Measurements from ENCODE around the gene CMTM7. TPM values are rescaled to one million over a fixed set of nuclear protein-coding genes. Genes with fewer than 3 reads are reported as not detected.

Gene CMTM7
- total RNA-seq, 3 donors from 2014 or later, result 3.6 to 5.1 (median 4.8) TPM

GRCh38 chr3:32423534-32423933 is 31.9 kb downstream of the CMTM7 start:
- DNase-seq, result no peak
- Histone ChIP-seq H3K36me3 (ENCODE audit: low read depth) (no peaks in the 10 kb centered on the region), H3K4me3 (no peak overlapping the region), H3K9me3 (no peaks in the 10 kb centered on the region), H3K4me1 (ENCODE audit: low read depth) (peaks cover 27% of the 10 kb centered on the region)
- no peak for TF ChIP-seq CTCF (IDR thresholded peaks at IDR 0.05)
- peak; percentile 10 for ATAC-seq
- intact Hi-C loops (cut with DNase I, micrococcal nuclease), result no loop called here

GRCh38 chr3:32423956-32424557 is 32.4 kb downstream of the CMTM7 start:
- H3K9me3 ChIP-seq, result no peaks in the 10 kb centered on the region
- no peaks in the 10 kb centered on the region for H3K36me3 ChIP-seq (ENCODE audit: low read depth)
- ATAC-seq (peak; percentile 16), DNase-seq (no peak)
- peaks cover 27% of the 10 kb centered on the region for H3K4me1 ChIP-seq (ENCODE audit: low read depth)
- intact Hi-C loops (cut with DNase I, micrococcal nuclease), result no loop called here
- H3K4me3 ChIP-seq, result no peak overlapping the region
- TF ChIP-seq CTCF (IDR thresholded peaks at IDR 0.05), result no peak

- TF ChIP-seq CTCF (IDR thresholded peaks at IDR 0.05), result no peak
- H3K4me3 ChIP-seq, result no peak overlapping the region
- H3K4me1 ChIP-seq (ENCODE audit: low read depth), result peaks cover 26% of the 10 kb centered on the region
- no peaks in the 10 kb centered on the region for H3K9me3 ChIP-seq
- H3K36me3 ChIP-seq (ENCODE audit: low read depth), result no peaks in the 10 kb centered on the region
- no peak for ATAC-seq
- DNase-seq, result no peak
- intact Hi-C loops (cut with DNase I, micrococcal nuclease), result no loop called here
Observed at GRCh38 chr3:32424581-32425250, 33.1 kb downstream of the CMTM7 start.

GRCh38 chr3:32428092-32429068 is 36.7 kb downstream of the CMTM7 start:
- peaks cover 3% of the 10 kb centered on the region for H3K4me1 ChIP-seq (ENCODE audit: low read depth)
- H3K4me3 ChIP-seq, result no peak overlapping the region
- H3K36me3 ChIP-seq (ENCODE audit: low read depth), result no peaks in the 10 kb centered on the region
- ATAC-seq (peak; percentile 62), DNase-seq (no peak)
- intact Hi-C loops (cut with DNase I, micrococcal nuclease), result no loop called here
- TF ChIP-seq CTCF (IDR thresholded peaks at IDR 0.05), result no peak
- H3K9me3 ChIP-seq, result no peaks in the 10 kb centered on the region

GRCh38 chr3:32430900-32431299 is 39.2 kb downstream of the CMTM7 start:
- Histone ChIP-seq H3K4me1 (ENCODE audit: low read depth) (no peaks in the 10 kb centered on the region), H3K4me3 (no peak overlapping the region), H3K36me3 (ENCODE audit: low read depth) (no peaks in the 10 kb centered on the region), H3K9me3 (no peaks in the 10 kb centered on the region)
- TF ChIP-seq CTCF (IDR thresholded peaks at IDR 0.05), result no peak
- ATAC-seq (no peak), DNase-seq (no peak)
- intact Hi-C loops (cut with DNase I, micrococcal nuclease), result no loop called here

All from mucosa of descending colon (tissue), 3 donors.